Parathyroid adenoma (tissue), 2 donors: ENCODE measurements around the gene NCOA6.

Experiments
- H2AFZ ChIP-seq: fragments of 300-600 bp; sonication (generic); one replicate; pipeline ENCODE4 v1.7.0; 2017; ENCODE audit warnings: antibody characterized with exemption, mild to moderate bottlenecking
- H3K27ac ChIP-seq: fragments of 300-600 bp; sonication (generic); one replicate; pipeline ENCODE4 v1.7.0; 2017
- H3K27me3 ChIP-seq: fragments of 300-600 bp; sonication (generic); one replicate; pipeline ENCODE4 v1.7.0; 2017; ENCODE audit warnings: low read length; ENCODE audit not compliant: control insufficient read depth, insufficient read depth
- H3K36me3 ChIP-seq: fragments of 300-600 bp; sonication (generic); one replicate; pipeline ENCODE4 v1.7.0; 2017; ENCODE audit warnings: low read length; ENCODE audit not compliant: control insufficient read depth, insufficient read depth
- H3K4me1 ChIP-seq: fragments of 300-600 bp; sonication (generic); one replicate; pipeline ENCODE4 v1.7.0; 2017; ENCODE audit warnings: control low read depth
- H3K4me2 ChIP-seq: fragments of 300-600 bp; sonication (generic); one replicate; pipeline ENCODE4 v1.7.0; 2017; ENCODE audit warnings: low read length
- H3K4me3 ChIP-seq: fragments of 300-600 bp; sonication (generic); one replicate; pipeline ENCODE4 v1.7.0; 2017; ENCODE audit warnings: low read depth, low read length
- H3K79me2 ChIP-seq: fragments of 300-600 bp; sonication (generic); one replicate; pipeline ENCODE4 v1.7.0; 2017; ENCODE audit warnings: control low read depth
- H3K9ac ChIP-seq: fragments of 300-600 bp; sonication (generic); one replicate; pipeline ENCODE4 v1.7.0; 2017; ENCODE audit warnings: mild to moderate bottlenecking
- H3K9me3 ChIP-seq: fragments of 300-600 bp; sonication (generic); one replicate; pipeline ENCODE4 v1.7.0; 2017; ENCODE audit warnings: low read length; ENCODE audit not compliant: control insufficient read depth
- TF ChIP-seq, protein P1 (sequence below): fragments of 300-600 bp; sonication (generic); IDR thresholded peaks from one replicate; pipeline ENCODE4 v1.7.0; 2017; ENCODE audit warnings: antibody characterized with exemption, mild to moderate bottlenecking
- donor health status: primary hyperparathyroidism.

The NCOA6 gene

DNA sequence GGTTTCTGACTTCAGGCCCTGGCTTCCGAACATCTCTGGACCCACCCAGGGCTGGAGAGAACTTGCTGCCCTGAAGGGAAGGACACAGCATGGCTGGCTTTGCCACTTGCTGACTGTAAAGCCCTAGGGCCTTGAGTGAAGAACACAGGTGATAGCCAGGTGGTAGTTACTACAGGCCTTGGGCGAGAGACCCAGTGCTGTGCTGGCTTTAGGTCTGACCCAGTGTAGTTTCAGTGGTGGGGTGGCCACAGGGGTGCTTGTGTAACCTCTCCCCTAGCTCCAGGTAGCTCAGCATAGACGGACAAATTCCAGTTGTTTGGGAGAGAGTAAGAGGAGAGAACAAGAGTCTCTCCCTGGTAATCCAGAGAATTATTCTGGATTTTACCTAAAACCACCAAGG lies 27.1 kb downstream of the NCOA6 start:
- H3K27me3 ChIP-seq: no peaks in the 10 kb centered on the region
- H3K4me1 ChIP-seq: no peaks in the 10 kb centered on the region
- H3K4me3 ChIP-seq: no peak overlapping the region
- H3K9ac ChIP-seq: no peak overlapping the region
- H3K9me3 ChIP-seq: no peaks in the 10 kb centered on the region
- H3K27ac ChIP-seq: no peak overlapping the region
- H3K79me2 ChIP-seq: peaks cover 51% of the 10 kb centered on the region
- no peak overlapping the region for H2AFZ ChIP-seq
- TF ChIP-seq, protein P1, sequence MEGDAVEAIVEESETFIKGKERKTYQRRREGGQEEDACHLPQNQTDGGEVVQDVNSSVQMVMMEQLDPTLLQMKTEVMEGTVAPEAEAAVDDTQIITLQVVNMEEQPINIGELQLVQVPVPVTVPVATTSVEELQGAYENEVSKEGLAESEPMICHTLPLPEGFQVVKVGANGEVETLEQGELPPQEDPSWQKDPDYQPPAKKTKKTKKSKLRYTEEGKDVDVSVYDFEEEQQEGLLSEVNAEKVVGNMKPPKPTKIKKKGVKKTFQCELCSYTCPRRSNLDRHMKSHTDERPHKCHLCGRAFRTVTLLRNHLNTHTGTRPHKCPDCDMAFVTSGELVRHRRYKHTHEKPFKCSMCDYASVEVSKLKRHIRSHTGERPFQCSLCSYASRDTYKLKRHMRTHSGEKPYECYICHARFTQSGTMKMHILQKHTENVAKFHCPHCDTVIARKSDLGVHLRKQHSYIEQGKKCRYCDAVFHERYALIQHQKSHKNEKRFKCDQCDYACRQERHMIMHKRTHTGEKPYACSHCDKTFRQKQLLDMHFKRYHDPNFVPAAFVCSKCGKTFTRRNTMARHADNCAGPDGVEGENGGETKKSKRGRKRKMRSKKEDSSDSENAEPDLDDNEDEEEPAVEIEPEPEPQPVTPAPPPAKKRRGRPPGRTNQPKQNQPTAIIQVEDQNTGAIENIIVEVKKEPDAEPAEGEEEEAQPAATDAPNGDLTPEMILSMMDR: no peak
- H3K4me2 ChIP-seq: no peak overlapping the region
- no peaks in the 10 kb centered on the region for H3K36me3 ChIP-seq

DNA sequence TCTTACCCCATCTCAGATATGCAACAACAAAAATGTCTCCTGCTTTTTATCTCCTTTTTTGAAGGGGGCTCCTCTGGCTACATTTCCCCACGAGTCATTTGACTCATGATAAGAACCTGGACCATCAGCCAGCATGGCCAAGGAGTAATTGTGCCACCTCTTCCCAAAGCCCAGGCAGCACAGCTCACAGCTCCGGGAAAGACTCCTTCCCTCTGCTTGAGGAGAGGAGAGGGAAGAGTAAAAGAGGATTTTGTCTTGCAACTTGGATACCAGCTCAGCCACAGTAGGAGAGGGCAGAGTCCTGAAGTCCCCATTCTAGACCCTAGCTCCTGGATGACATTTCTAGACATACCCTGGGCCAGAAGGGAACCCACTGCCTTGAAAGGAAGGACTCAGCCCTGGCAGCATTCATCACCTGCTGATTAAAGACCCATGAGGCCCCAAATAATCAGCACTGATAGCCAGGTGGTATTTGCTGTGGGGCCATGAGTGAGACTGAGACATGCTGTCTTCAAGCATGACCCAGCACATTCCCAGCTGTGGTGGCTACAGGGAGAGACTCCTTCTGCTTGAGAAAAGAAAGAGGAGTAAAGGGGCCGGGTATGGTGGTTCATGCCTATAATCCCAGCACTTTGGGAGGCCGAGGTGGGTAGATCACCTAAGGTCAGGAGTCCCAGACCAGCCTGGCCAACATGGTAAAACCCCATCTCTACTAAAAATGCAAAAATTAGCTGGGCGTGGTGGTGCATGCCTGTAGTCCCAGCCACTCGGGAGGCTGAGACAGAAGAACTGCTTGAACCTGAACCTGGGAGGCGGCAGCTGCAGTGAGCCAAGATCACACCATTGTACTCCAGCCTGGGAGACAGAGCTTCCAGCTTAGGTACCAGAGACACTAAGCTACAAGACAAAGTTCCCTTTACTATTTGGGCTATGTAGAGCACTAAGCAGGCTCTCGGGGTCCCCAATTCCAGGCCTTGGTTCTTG lies 28.1 kb downstream of the NCOA6 start:
- Histone ChIP-seq H3K27ac (no peak overlapping the region), H2AFZ (no peak overlapping the region)

DNA sequence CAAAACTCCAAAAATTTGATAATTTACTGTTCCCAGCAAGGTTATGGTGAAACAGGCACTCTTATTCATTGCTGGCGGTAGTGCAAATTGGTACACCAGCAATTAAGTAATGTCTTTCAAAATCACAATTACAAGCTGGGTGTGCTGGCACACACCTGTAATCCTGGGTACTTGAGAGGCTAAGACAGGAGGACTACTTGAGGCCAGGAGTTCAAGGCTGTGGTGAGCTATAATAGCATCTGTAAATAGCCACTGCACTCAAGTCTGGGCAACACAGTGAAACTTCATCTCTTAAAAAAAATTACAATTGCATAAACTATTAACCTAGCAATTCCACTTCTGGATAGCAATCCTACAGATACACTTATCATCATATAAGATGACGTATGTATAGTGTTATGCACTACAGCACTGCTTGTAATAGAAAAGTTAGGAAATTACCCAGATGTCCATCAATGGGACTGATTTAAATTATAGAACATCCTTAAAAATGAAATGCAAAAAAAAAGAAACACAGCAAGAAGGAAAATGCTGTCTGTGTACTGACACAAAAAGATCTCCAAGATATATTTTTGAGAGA lies 31.4 kb downstream of the NCOA6 start:
- peaks cover 20% of the 10 kb centered on the region for H3K79me2 ChIP-seq
- no peak overlapping the region for H3K4me2 ChIP-seq
- peaks cover 4% of the 10 kb centered on the region for H3K4me1 ChIP-seq
- H3K36me3 ChIP-seq: no peaks in the 10 kb centered on the region
- no peaks in the 10 kb centered on the region for H3K27me3 ChIP-seq
- H2AFZ ChIP-seq: no peak overlapping the region
- no peak overlapping the region for H3K9ac ChIP-seq
- H3K9me3 ChIP-seq: no peaks in the 10 kb centered on the region
- no peak overlapping the region for H3K4me3 ChIP-seq
- TF ChIP-seq, protein P1: no peak
- no peak overlapping the region for H3K27ac ChIP-seq

More for the DNA sequence above, 28.1 kb downstream of the NCOA6 start:
- Histone ChIP-seq H3K79me2 (peaks cover 48% of the 10 kb centered on the region), H3K27me3 (no peaks in the 10 kb centered on the region), H3K4me2 (no peak overlapping the region), H3K4me1 (no peaks in the 10 kb centered on the region), H3K36me3 (no peaks in the 10 kb centered on the region), H3K4me3 (no peak overlapping the region), H3K9ac (no peak overlapping the region), H3K9me3 (no peaks in the 10 kb centered on the region)
- TF ChIP-seq, protein P1: no peak

DNA sequence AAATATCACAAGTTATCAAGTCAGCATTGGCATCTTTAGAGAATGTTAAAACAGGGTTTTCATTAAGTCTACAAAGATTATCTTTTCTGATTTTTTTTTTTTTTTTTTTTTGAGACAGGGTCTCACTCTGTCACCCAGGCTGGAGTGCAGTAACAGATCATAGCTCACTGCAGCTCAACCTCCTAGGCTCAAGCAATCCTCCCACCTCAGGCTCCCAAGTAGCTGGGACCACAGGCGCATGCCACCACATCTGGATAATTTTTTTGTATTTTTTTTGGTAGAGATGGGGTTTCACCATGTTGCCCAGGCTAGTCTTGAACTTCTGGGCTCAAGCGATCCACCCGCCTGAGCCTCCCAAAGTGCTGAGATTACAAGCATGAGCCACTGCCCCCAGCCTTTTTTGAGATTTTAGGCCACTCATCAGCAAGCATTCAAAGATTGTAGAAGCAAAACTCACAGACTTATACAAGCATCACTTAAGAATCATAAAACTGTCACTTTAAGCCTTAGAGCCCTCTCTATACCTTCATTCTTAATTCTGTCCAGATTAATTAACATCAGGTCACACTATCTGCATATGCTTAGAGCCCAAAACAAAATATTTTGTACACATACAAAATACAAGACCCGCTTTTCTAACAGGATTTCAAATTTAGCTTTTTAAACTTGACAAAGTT lies 32.6 kb downstream of the NCOA6 start:
- Histone ChIP-seq H3K27me3 (no peaks in the 10 kb centered on the region), H2AFZ (no peak overlapping the region), H3K9ac (no peak overlapping the region), H3K27ac (no peak overlapping the region), H3K4me1 (peaks cover 4% of the 10 kb centered on the region), H3K36me3 (no peaks in the 10 kb centered on the region), H3K79me2 (peaks cover 9% of the 10 kb centered on the region), H3K4me2 (no peak overlapping the region), H3K9me3 (no peaks in the 10 kb centered on the region), H3K4me3 (no peak overlapping the region)
- TF ChIP-seq, protein P1: no peak
